ENCODE results near the gene NEDD9.

NEDD9 gene

GRCh38 chr6:11142296-11143027 lies 90.0 kb downstream of the NEDD9 start:
- no peak for DNase-seq (ENCODE audit: low spot score)

GRCh38 chr6:11141295-11141694 lies 91.2 kb downstream of the NEDD9 start:
- DNase-seq (ENCODE audit: low spot score), result no peak

GRCh38 chr6:11140056-11140455 lies 92.4 kb downstream of the NEDD9 start:
- DNase-seq (ENCODE audit: low spot score), result no peak

- no peak for DNase-seq (ENCODE audit: low spot score)
Measured at GRCh38 chr6:11139051-11139960, 93.2 kb downstream of the NEDD9 start.

- DNase-seq (ENCODE audit: low spot score), result no peak
Measured at GRCh38 chr6:11136809-11137208, 95.7 kb downstream of the NEDD9 start.

Data from HuH-7.5 (cell line).